Measurements from ENCODE around the gene GPR137.

GPR137 gene

DNA sequence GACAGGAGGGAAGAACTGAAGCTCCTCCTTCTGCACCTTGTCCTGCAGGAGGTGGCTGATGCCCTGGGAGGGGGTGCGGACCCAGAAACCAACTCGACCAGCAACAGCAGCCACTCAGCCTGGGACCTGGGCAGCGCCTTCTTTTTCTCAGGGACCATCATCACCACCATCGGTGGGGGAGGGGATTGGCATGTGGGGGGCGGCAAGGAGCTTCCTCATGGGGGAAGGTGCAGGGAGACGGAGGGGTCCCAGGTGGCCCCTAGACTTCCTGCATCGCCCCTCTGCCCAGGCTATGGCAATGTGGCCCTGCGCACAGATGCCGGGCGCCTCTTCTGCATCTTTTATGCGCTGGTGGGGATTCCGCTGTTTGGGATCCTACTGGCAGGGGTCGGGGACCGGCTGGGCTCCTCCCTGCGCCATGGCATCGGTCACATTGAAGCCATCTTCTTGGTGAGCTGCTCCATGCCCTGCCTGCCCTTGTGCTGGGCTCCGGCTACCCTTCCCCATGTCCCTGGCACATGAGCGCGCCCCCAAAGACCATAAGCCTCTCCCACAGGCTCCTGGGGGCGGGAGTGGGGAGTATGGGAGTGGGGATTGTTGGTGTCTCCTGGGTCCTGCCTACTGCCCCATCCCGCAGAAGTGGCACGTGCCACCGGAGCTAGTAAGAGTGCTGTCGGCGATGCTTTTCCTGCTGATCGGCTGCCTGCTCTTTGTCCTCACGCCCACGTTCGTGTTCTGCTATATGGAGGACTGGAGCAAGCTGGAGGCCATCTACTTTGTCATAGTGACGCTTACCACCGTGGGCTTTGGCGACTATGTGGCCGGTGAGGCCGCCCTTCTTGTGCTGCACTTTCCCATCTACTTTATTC, 11.4 kb downstream of the GPR137 start:
- TF ChIP-seq, protein P1, sequence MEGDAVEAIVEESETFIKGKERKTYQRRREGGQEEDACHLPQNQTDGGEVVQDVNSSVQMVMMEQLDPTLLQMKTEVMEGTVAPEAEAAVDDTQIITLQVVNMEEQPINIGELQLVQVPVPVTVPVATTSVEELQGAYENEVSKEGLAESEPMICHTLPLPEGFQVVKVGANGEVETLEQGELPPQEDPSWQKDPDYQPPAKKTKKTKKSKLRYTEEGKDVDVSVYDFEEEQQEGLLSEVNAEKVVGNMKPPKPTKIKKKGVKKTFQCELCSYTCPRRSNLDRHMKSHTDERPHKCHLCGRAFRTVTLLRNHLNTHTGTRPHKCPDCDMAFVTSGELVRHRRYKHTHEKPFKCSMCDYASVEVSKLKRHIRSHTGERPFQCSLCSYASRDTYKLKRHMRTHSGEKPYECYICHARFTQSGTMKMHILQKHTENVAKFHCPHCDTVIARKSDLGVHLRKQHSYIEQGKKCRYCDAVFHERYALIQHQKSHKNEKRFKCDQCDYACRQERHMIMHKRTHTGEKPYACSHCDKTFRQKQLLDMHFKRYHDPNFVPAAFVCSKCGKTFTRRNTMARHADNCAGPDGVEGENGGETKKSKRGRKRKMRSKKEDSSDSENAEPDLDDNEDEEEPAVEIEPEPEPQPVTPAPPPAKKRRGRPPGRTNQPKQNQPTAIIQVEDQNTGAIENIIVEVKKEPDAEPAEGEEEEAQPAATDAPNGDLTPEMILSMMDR (IDR thresholded peaks at IDR 0.05; ENCODE audit: low read depth, low read length): no peak
- DNase-seq (ENCODE audit: extremely low read depth, low read depth): no peak

DNA sequence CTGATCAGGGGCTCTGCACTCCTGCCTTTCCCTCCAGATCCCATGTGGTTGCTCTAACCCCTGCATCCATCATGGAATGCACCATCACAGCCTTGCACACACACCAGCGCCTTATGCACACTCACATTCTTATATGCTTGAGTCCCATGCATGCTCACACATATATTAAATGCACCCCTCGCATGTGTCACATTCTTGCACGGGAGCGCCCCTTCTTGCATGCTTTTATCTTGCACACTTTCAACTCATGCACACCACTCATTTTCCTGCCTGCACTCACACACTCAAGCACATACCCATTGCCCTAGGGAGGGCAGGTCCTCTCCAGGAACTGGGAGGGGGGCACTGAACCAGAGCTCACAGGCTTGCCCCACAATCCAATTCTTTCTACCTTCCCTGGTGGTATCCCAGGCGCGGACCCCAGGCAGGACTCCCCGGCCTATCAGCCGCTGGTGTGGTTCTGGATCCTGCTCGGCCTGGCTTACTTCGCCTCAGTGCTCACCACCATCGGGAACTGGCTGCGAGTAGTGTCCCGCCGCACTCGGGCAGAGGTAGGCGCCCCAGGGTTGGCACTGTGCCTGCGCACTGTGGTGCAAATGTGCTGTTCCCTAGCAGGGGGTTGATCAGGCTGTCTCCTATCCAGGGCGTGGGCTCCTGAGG, 12.2 kb downstream of the GPR137 start:
- no peak for DNase-seq (ENCODE audit: extremely low read depth, low read depth)
- TF ChIP-seq, protein P1 (IDR thresholded peaks at IDR 0.05; ENCODE audit: low read depth, low read length): no peak

DNA sequence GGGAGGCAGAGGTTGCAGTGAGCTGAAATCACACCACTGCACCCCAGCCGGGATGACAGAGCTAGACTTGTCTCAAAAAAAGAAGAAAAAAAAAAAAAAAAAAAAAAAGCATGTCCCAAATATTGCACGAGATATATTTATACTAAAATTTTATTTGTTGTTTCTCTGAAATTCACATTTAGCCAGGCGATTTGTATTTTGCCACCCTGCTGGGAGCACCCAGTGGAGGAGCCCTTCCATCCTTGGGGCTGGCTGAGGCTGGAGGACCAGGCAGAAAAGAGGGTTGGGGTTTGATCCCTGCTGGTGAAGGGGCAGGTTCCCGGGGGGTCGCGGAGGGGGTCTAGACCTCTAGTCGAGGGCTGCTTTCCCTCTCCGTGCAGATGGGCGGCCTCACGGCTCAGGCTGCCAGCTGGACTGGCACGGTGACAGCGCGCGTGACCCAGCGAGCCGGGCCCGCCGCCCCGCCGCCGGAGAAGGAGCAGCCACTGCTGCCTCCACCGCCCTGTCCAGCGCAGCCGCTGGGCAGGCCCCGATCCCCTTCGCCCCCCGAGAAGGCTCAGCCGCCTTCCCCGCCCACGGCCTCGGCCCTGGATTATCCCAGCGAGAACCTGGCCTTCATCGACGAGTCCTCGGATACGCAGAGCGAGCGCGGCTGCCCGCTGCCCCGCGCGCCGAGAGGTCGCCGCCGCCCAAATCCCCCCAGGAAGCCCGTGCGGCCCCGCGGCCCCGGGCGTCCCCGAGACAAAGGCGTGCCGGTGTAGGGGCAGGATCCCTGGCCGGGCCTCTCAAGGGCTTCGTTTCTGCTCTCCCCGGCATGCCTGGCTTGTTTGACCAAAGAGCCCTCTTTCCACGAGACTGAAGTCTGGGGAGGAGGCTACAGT, 13.6 kb downstream of the GPR137 start:
- DNase-seq (ENCODE audit: extremely low read depth, low read depth): no peak
- TF ChIP-seq, protein P1 (IDR thresholded peaks at IDR 0.05; ENCODE audit: low read depth, low read length): no peak

DNA sequence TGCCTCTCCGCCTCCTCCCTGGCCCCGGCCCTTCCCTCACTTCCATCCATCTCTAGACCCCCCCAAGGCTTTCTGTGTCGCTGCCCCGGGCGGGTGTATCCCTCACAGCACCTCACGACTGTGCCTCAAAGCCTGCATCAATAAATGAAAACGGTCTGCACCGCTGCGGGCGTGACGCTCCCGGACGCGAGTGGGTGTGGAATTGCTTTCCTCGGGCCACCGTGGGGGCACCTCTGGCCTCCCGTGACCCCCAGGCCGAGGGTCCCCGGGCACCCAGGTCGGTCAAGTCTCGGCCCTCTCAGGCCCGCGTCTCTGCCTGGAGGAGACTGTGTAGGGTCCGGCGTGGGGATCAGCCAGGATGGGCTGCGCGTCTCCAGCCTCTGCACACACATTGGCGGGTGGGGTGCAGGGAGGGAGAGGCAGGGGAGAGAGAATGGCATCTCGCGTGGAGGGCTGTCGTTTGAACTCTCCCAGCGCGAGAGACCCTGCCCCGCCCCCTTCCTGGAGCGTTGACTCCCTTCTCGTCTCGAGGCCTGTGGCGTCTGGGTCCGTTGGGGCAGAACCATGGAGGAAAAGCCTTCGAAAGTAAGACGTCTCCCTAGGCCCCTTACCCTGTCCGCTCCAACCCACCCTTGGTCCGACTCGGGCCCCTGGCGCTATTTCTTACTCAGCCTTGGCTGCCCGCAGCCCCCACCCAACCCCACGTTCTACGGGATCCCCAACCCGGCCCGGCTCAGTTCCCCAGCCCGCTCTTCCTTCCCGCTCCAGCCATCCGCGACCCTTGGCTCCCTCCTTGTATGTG, 14.4 kb downstream of the GPR137 start, which contains the start of gene CATSPERZ:
CATSPERZ (plus strand) TSS at position 512 of the 802 bp plus-strand sequence; CDS start at position 565, 53 bp downstream.
- no peak for DNase-seq (ENCODE audit: extremely low read depth, low read depth)
- TF ChIP-seq, protein P1 (IDR thresholded peaks at IDR 0.05; ENCODE audit: low read depth, low read length): no peak

DNA sequence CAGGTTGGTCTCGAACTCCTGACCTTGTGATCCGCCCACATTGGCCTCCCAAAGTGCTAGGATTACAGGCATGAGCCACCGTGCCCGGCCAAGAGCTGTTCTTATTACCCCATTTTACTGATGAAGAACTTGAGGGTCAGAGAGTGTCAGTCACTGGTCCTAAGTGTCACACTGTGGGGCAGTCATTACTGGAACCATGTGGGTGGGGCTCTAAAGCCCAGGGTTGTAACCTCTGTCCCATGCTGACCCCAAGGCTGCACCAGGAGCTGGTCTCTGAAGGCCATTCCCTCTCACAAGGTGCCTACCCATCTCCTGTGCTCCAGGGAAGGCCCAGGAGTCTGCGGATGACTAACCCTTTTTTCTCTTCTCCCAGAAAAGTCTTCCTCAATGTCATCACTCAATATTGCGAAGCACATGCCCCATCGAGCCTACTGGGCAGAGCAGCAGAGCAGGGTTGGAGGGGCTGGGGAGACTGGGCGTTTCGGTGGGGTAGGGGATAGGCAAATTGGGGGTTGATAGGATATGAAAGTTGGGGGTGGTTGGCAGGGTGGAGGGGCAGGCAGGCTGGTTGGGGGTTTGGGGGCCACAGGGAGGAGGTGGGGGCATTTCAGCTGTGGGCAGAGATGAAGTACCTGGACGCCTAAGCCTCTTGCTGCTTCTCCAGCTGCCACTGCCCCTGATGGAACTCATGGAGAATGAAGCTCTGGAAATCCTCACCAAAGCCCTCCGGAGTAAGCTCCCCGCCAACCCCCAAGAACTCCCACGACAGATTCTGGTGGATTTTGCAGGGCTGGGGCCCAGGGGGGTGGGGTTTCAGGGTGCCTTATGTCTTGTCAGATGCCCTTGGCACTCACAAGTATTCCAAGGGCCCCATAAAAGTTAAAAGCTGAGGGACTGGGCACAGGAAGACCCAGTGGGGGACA, 17.7 kb downstream of the GPR137 start:
- TF ChIP-seq, protein P1 (IDR thresholded peaks at IDR 0.05; ENCODE audit: low read depth, low read length): no peak
- DNase-seq (ENCODE audit: extremely low read depth, low read depth): no peak

DNA sequence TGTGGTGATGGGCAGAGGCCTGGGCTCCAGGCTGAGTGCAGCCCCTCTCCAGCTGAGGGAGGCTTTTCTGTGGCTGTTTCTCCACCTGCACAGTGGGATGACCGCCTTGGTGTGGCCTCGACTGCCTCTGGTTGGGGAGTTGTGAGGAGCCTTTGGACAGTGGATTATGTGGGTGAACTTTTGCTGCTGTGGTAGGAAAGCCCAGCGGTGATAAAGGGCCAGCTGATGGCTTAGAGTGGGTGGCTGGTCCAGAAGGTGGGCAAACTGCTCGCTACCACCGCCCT, 18.3 kb downstream of the GPR137 start:
- TF ChIP-seq, protein P1 (IDR thresholded peaks at IDR 0.05; ENCODE audit: low read depth, low read length): no peak
- DNase-seq (ENCODE audit: extremely low read depth, low read depth): no peak

Data from AG09319 (cell line).